ENCODE results near the gene SELENOV.

- TF ChIP-seq CTCF (IDR thresholded peaks at IDR 0.05 in 4 of 5, conservative IDR thresholded peaks at IDR 0.05 in 1 of 5) (no peak), POLR2A (IDR thresholded peaks at IDR 0.05) (no peak)
These were observed at the start of gene SELENOV for GRCh38 chr19:39514840-39515550.
